Neuronal stem cell (in vitro differentiated cells): ENCODE measurements around the gene KCNS1.

Experiments used
- DNase-seq: peaks from one replicate; pipeline ENCODE4 v3.0.0-alpha.2; 2013; ENCODE audit warnings: low spot score
- H2AFZ ChIP-seq: one replicate; pipeline ENCODE4 v1.6.1; 2013; ENCODE audit warnings: mild to moderate bottlenecking, low read length, inconsistent platforms
- H2AK5ac ChIP-seq: 2 replicates; pipeline ENCODE4 v1.6.1; 2013; ENCODE audit warnings: low read depth, mild to moderate bottlenecking, inconsistent platforms, low read length, moderate library complexity, mixed read lengths
- H2BK120ac ChIP-seq: 2 replicates; pipeline ENCODE4 v1.6.1; 2013; ENCODE audit warnings: low read depth, mild to moderate bottlenecking, inconsistent platforms, low read length, moderate library complexity, mixed read lengths
- H2BK12ac ChIP-seq: one replicate; pipeline ENCODE4 v1.6.1; 2013; ENCODE audit warnings: low read length, inconsistent platforms
- H2BK15ac ChIP-seq: 2 replicates; pipeline ENCODE4 v1.6.1; 2013; ENCODE audit warnings: mild to moderate bottlenecking, low read length, inconsistent platforms, mixed read lengths
- H2BK5ac ChIP-seq: one replicate; pipeline ENCODE4 v1.6.1; 2013; ENCODE audit warnings: inconsistent platforms, mild to moderate bottlenecking, low read length, moderate library complexity
- H3K14ac ChIP-seq: one replicate; pipeline ENCODE4 v1.6.1; 2013; ENCODE audit warnings: low read length, inconsistent platforms
- H3K18ac ChIP-seq: 2 replicates; pipeline ENCODE4 v1.6.1; 2013; ENCODE audit warnings: low read length, inconsistent platforms
- H3K23ac ChIP-seq: 2 replicates; pipeline ENCODE4 v1.6.1; 2013; ENCODE audit warnings: low read depth, mild to moderate bottlenecking, mixed read lengths, low read length, inconsistent platforms; ENCODE audit not compliant: poor library complexity
- H3K27ac ChIP-seq: replicated peaks from 3 replicates; pipeline ENCODE4 v1.5.1; 2013; ENCODE audit warnings: low read length, inconsistent platforms
- H3K27me3 ChIP-seq, 3 experiments: 2 replicates each; pipeline ENCODE4 v1.6.1; 2013; ENCODE audit warnings: low read length in 3 of 3, mild to moderate bottlenecking in 2 of 3, inconsistent platforms in 1 of 3, low read depth in 1 of 3, mixed read lengths in 1 of 3, moderate library complexity in 1 of 3; ENCODE audit not compliant: control insufficient read depth in 3 of 3, insufficient read depth in 3 of 3
- H3K36me3 ChIP-seq, 2 donors: replicated peaks in 1 of 2; 2 replicates each; pipeline ENCODE4 v1.6.1; 2013; ENCODE audit warnings: low read length in 2 of 2; ENCODE audit not compliant: control insufficient read depth in 2 of 2, insufficient read depth in 2 of 2
- H3K4ac ChIP-seq: 2 replicates; pipeline ENCODE4 v1.6.1; 2013; ENCODE audit warnings: inconsistent platforms, mild to moderate bottlenecking, low read length, moderate library complexity
- H3K4me1 ChIP-seq, 2 donors: 1 replicate in 1 of 2; 2 replicates in 1 of 2; pipeline ENCODE4 v1.6.1; 2013; ENCODE audit warnings: low read length in 2 of 2, low read depth in 1 of 2; ENCODE audit not compliant: control insufficient read depth in 2 of 2, insufficient read depth in 1 of 2
- H3K4me2 ChIP-seq: one replicate; pipeline ENCODE4 v1.6.1; 2013; ENCODE audit warnings: mild to moderate bottlenecking, low read length, inconsistent platforms; ENCODE audit not compliant: insufficient read depth, poor library complexity, severe bottlenecking
- H3K4me3 ChIP-seq, 2 donors: 2 replicates each; pipeline ENCODE4 v1.5.1; 2013; ENCODE audit warnings: low read length in 2 of 2, mild to moderate bottlenecking in 2 of 2, inconsistent platforms in 1 of 2, moderate library complexity in 1 of 2
- H3K79me1 ChIP-seq: one replicate; pipeline ENCODE4 v1.6.1; 2013; ENCODE audit warnings: low read depth, mild to moderate bottlenecking, inconsistent platforms, low read length, moderate library complexity
- H3K9ac ChIP-seq: one replicate; pipeline ENCODE4 v1.6.1; 2013; ENCODE audit warnings: mild to moderate bottlenecking, low read depth, low read length, inconsistent platforms; ENCODE audit not compliant: poor library complexity
- H3K9me3 ChIP-seq, 2 donors: replicated peaks in 1 of 2; 2 replicates each; pipeline versions ENCODE3 to v1.6.1; 2013; ENCODE audit warnings: low read length in 2 of 2, mild to moderate bottlenecking in 2 of 2, inconsistent platforms in 1 of 2, low read depth in 1 of 2, mixed read lengths in 1 of 2, moderate library complexity in 1 of 2; ENCODE audit not compliant: control insufficient read depth in 2 of 2, insufficient read depth in 1 of 2
- H4K8ac ChIP-seq: one replicate; pipeline ENCODE4 v1.6.1; 2013; ENCODE audit warnings: low read depth, mild to moderate bottlenecking, inconsistent platforms, low read length, moderate library complexity
- H4K91ac ChIP-seq: one replicate; pipeline ENCODE4 v1.6.1; 2013; ENCODE audit warnings: low read length, low read depth, mild to moderate bottlenecking, inconsistent platforms; ENCODE audit not compliant: poor library complexity
- WGBS, 2 donors: extraction: QIAGEN DNeasy Blood & Tissue Kit; methylation state at CpG; one replicate each; pipeline ENCODE4 v1.1.7; 2013; ENCODE audit warnings: missing lambda C conversion rate in 2 of 2, mixed read lengths in 1 of 2; ENCODE audit not compliant: insufficient read length in 2 of 2, insufficient replicate concordance in 1 of 2; ENCODE audit errors: extremely low coverage in 2 of 2; 5-methylcytosine and 5-hydroxymethylcytosine counted together

Gene KCNS1

DNA sequence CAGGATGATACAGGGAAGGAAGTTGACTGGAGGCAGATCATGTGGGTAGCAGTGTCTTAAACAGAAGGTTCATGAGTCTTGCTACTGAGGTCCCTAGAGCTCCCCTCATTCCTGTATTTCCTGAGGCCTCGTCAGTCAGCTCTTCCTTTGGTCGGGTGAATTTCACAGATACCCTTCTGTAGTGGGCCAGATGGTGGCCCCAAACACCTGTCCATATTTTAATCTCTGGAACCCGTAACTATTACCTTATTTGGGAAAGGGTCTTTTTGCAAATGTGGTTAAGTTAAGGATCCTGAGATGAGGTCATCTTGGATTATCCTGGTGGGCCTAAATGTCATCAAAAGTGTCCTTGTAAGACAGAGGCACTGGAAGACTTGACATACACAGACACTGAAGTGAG, 9.6 kb downstream of the KCNS1 start:
- Histone ChIP-seq H2BK15ac (no peak overlapping the region), H3K9ac (no peak overlapping the region), H4K91ac (no peak overlapping the region), H4K8ac (no peak overlapping the region), H3K23ac (no peak overlapping the region), H3K4ac (no peak overlapping the region), H3K36me3 (no peaks in the 10 kb centered on the region), H2BK120ac (no peak overlapping the region), H3K4me1 (no peaks in the 10 kb centered on the region), H3K4me3 (no peak overlapping the region), H3K9me3 (no peaks in the 10 kb centered on the region), H3K4me2 (no peak overlapping the region), H3K18ac (no peak overlapping the region), H2BK5ac (no peak overlapping the region), H3K14ac (no peak overlapping the region), H2AK5ac (no peak overlapping the region), H2BK12ac (no peak overlapping the region), H3K27ac (no peak overlapping the region), H3K79me1 (no peaks in the 10 kb centered on the region), H3K27me3 (peaks cover 0 to under 1% (median 0%) of the 10 kb centered on the region in 3 experiments), H2AFZ (no peak overlapping the region)
- DNase-seq, result no peak
- no CpG with 5 or more reads among the region's 3 CpGs for WGBS, 2 donors

DNA sequence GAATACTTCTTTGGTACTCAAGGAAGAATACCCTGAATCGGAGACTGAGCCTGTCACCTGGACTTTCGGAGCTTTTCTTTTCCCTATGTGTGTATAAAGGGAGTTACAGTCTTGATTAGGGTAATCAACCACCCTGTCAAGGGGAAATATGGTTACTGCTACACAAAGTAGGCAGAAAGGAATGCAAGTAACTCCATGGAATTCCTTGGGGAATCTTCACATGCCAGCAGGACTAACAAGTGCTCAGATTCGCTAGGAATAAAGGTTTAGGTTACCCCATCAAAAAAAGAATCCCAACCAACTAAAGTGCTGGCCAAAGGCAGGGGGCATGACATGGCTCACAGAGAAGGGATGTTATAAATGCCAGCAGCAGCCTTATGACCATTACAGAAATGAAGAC, 10.4 kb downstream of the KCNS1 start:
- Histone ChIP-seq H3K79me1 (no peaks in the 10 kb centered on the region), H2AK5ac (no peak overlapping the region), H3K27ac (no peak overlapping the region), H4K8ac (no peak overlapping the region), H2BK15ac (no peak overlapping the region), H3K4me1 (no peaks in the 10 kb centered on the region), H4K91ac (no peak overlapping the region), H3K4ac (no peak overlapping the region), H3K9me3 (no peaks in the 10 kb centered on the region), H3K18ac (no peak overlapping the region), H2BK120ac (no peak overlapping the region), H3K36me3 (no peaks in the 10 kb centered on the region), H2BK12ac (no peak overlapping the region), H2AFZ (no peak overlapping the region), H2BK5ac (no peak overlapping the region), H3K23ac (no peak overlapping the region), H3K14ac (no peak overlapping the region), H3K27me3 (no peaks in the 10 kb centered on the region), H3K4me3 (no peak overlapping the region), H3K4me2 (no peak overlapping the region), H3K9ac (no peak overlapping the region)
- DNase-seq, result no peak
- WGBS, 2 donors, result no CpG with 5 or more reads among the region's 3 CpGs

DNA sequence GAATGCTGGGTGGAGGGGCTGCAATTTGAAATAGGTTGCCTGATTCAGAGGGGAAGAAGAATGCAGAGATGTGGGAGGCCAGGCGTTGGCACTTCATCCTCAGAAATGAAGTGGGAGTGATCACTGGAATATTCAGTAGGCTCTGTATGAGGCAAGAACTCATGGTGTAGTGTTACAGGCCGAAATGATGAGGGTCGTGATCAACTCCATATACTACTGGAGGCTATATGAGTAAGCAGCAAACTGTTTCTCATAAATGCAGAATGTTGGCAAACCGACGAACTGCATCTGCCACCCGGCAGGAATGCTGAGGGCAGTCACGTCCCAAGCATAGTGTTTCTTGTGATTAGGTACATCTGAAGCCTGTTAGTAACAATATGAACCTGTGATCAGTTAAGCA, 12.7 kb downstream of the KCNS1 start:
- Histone ChIP-seq H3K27me3 (no peaks in the 10 kb centered on the region), H2BK15ac (no peak overlapping the region), H2BK12ac (no peak overlapping the region), H3K27ac (no peak overlapping the region), H2AFZ (no peak overlapping the region), H2AK5ac (no peak overlapping the region), H3K4me3 (no peak overlapping the region), H3K4me1 (no peaks in the 10 kb centered on the region), H2BK120ac (no peak overlapping the region), H4K8ac (no peak overlapping the region), H2BK5ac (no peak overlapping the region), H3K18ac (no peak overlapping the region), H3K23ac (no peak overlapping the region), H3K79me1 (no peaks in the 10 kb centered on the region), H3K36me3 (no peaks in the 10 kb centered on the region), H3K9ac (no peak overlapping the region), H3K4me2 (no peak overlapping the region), H3K14ac (no peak overlapping the region), H3K4ac (no peak overlapping the region), H4K91ac (no peak overlapping the region), H3K9me3 (no peaks in the 10 kb centered on the region)
- no CpG with 5 or more reads among the region's 7 CpGs for WGBS, 2 donors
- DNase-seq, result no peak

- Histone ChIP-seq H3K4ac (no peak overlapping the region), H2BK12ac (no peak overlapping the region), H3K4me3 (no peak overlapping the region), H3K27ac (no peak overlapping the region), H3K9ac (no peak overlapping the region), H2BK120ac (no peak overlapping the region), H3K18ac (no peak overlapping the region), H2BK5ac (no peak overlapping the region), H3K79me1 (no peaks in the 10 kb centered on the region), H3K27me3 (no peaks in the 10 kb centered on the region), H3K4me1 (no peaks in the 10 kb centered on the region), H3K36me3 (peaks cover 0 to 2% of the 10 kb centered on the region in 2 donors), H3K14ac (no peak overlapping the region), H2BK15ac (no peak overlapping the region), H4K8ac (no peak overlapping the region), H3K4me2 (no peak overlapping the region), H2AFZ (no peak overlapping the region), H4K91ac (no peak overlapping the region), H3K9me3 (peaks cover 1 to 3% of the 10 kb centered on the region in 2 donors), H2AK5ac (no peak overlapping the region), H3K23ac (no peak overlapping the region)
- DNase-seq, result no peak
- WGBS, 2 donors, result no CpG with 5 or more reads among the region's 1 CpG
These were observed 13.1 kb downstream of the KCNS1 start for GRCh38 chr20:45087814-45088213.
